AG10803 (cell line): ENCODE results near the gene ZNF503.
A peak's percentile ranks its signal among the peaks of the same experiment; 100 is the strongest.

Experiments used
- DNase-seq: peaks from one replicate; pipeline ENCODE4 v3.0.0; 2010; ENCODE audit warnings: low read depth
- H3K4me3 ChIP-seq: 2 replicates; pipeline ENCODE4 v1.5.1; 2011; ENCODE audit warnings: mild to moderate bottlenecking, low read length, control low read depth
- CTCF ChIP-seq: conservative IDR thresholded peaks from 2 replicates; pipeline ENCODE4 v1.5.1; 2011; ENCODE audit warnings: mild to moderate bottlenecking, low read length, control low read depth, inconsistent platforms

ZNF503 gene

GRCh38 chr10:75410132-75411005, 8.8 kb upstream of the ZNF503 start:
- H3K4me3 ChIP-seq = no peak overlapping the region
- TF ChIP-seq CTCF = no peak
- no peak for DNase-seq

- DNase-seq = peak; percentile 54
- no peak for TF ChIP-seq CTCF
- H3K4me3 ChIP-seq = peak overlapping the region; percentile 80
These were observed 7.6 kb upstream of the ZNF503 start for GRCh38 chr10:75408911-75409885.

DNA sequence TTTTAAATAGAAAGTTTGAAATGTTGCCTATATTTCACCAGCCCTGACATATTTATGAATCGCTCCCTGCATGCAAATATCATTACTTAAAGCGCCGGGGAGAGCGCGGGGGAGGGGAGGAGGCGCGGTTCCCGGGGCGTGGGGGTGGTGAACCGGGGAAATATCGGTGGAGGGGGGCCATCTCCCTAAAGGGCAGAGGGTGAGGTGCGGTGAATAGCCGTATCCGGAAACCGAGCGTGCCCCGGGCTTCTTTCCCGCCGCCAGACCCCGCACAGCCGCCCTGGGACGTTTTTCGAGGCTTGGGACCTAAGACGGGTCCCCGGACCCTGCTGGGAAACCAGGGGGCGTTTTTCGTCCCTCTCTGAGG, 6.9 kb upstream of the ZNF503 start:
- no peak for DNase-seq
- H3K4me3 ChIP-seq = peak overlapping the region; percentile 80
- no peak for TF ChIP-seq CTCF

GRCh38 chr10:75407713-75408508, 6.3 kb upstream of the ZNF503 start:
- peak overlapping the region; percentile 80 for H3K4me3 ChIP-seq
- DNase-seq = peak; percentile 67
- no peak; the same call in 1 of the 2 replicates for TF ChIP-seq CTCF

DNA sequence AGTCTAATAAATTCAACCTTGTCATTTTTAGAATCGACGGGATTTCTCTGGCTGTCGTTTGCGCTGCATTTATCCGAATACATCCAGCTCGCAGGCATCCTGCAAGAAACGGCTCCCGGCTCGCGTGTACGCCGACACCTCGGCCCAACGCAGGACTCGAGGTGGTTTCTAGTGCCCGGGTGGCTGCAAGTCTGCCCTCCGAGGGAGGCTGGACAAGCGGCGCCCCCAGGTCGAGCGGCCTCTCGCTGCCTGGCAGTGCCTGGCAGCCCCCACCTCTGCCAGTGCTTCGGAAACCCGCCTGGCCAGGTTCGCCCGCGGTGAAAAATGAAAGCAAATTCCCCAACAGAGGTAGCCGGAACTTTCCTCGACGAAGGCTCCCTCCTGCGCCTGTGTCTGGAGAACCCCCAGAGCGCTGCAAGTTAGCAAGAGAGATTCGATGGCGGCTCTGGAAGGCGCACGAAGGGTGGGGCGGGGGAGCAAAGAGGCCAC, 5.7 kb upstream of the ZNF503 start:
- peak overlapping the region; percentile 80 for H3K4me3 ChIP-seq
- no peak for TF ChIP-seq CTCF

DNA sequence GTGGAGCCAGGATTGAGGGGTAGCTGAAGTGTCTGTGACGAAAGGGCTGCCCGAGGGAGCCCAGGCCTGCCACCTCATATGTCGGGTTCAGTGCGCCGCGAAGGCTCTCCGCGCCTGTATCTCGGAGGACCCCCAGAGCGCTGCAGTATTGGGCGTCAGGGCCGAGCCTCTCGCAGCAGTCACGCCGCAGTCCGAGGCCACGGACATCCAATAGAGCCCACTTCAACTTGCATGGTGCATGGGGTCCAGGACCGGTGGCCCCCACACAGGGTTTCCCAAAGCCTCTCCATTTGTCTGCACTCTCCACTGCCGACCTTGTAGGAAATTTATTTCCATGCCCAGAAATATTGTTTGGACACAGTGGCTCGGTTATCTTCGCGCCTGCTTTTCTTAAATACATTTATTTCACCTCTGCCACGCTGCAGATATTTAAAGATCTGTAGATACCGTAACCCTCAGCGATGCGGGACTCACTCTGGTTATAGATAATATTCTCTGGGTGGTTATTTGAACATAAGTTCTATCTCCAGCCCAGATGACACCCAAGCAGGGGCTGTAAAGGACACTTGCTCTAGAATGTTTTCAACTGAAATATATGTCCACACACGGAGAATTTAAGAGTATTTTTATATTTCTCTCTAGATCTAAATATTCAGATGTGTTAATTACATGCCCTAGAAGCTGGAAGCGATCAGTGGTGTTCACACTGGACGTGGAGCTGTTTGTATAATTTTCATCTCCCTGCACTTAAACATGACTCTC, 5.1 kb upstream of the ZNF503 start:
- peak overlapping the region; percentile 80 for H3K4me3 ChIP-seq
- TF ChIP-seq CTCF = no peak

More for the DNA sequence above, 5.7 kb upstream of the ZNF503 start:
- DNase-seq = no peak

More for the DNA sequence above, 5.1 kb upstream of the ZNF503 start:
- DNase-seq = no peak
